Heart left ventricle (tissue), 16 donors: ENCODE data around the gene AKR1E2. TPM values are rescaled to one million over a fixed set of nuclear protein-coding genes. Genes with fewer than 3 reads are reported as not detected.

Experiments
- ATAC-seq, 4 donors: fragments of 200-7000 bp; cut with Tn5 transposase; one replicate each; pipeline ENCODE4 v1.9.1; 2020 to 2022; ENCODE audit warnings: moderate library complexity in 4 of 4, mild to moderate bottlenecking in 3 of 4, moderate number of reproducible peaks in 1 of 4
- DNase-seq, 5 donors: peaks; one replicate each; pipeline ENCODE4 v3.0.0-alpha.2; 2020
- H3K27ac ChIP-seq, 12 donors: fragments of 200-600 bp; sonication (generic) in 4 of 12; one replicate each; pipeline versions ENCODE4 v1.5.0 to v1.8.0; 2016 to 2022; ENCODE audit warnings: mild to moderate bottlenecking in 2 of 12
- H3K27me3 ChIP-seq, 9 donors: fragments of 200-600 bp; sonication (generic) in 2 of 9; one replicate each; pipeline versions ENCODE4 v1.5.1 to v1.8.0; 2016 to 2022; ENCODE audit warnings: mild to moderate bottlenecking in 3 of 9
- H3K36me3 ChIP-seq, 9 donors: fragments of 200-600 bp; sonication (generic) in 2 of 9; one replicate each; pipeline versions ENCODE4 v1.5.0 to v1.8.0; 2018 to 2022; ENCODE audit warnings: mild to moderate bottlenecking in 2 of 9
- H3K4me1 ChIP-seq, 12 donors: fragments of 200-600 bp; sonication (generic) in 4 of 12; one replicate each; pipeline versions ENCODE4 v1.5.0 to v1.8.0; 2016 to 2022; ENCODE audit warnings: mild to moderate bottlenecking in 3 of 12
- H3K4me3 ChIP-seq, 12 donors: fragments of 200-600 bp; sonication (generic) in 4 of 12; one replicate each; pipeline versions ENCODE4 v1.5.0 to v1.8.0; 2017 to 2022; ENCODE audit warnings: mild to moderate bottlenecking in 9 of 12, moderate library complexity in 4 of 12
- H3K9me3 ChIP-seq, 12 donors: fragments of 200-600 bp; sonication (generic) in 4 of 12; one replicate each; pipeline versions ENCODE4 v1.5.0 to v1.8.0; 2016 to 2022; ENCODE audit warnings: mild to moderate bottlenecking in 1 of 12
- CTCF ChIP-seq, 12 donors: fragments of 200-600 bp; sonication (generic) in 4 of 12; IDR thresholded peaks; one replicate each; pipeline versions ENCODE4 v1.5.0 to v1.8.0; 2018 to 2022; ENCODE audit warnings: antibody characterized with exemption in 12 of 12, mild to moderate bottlenecking in 5 of 12
- POLR2A ChIP-seq, 2 donors: fragments of 450-650 bp; IDR thresholded peaks; one replicate each; pipeline ENCODE4 v1.6.1; 2017; ENCODE audit warnings: antibody characterized with exemption in 2 of 2, mild to moderate bottlenecking in 2 of 2, moderate library complexity in 2 of 2
- WGBS, 4 donors: extraction: QIAGEN DNeasy Blood & Tissue Kit in 2 of 4; methylation state at CpG; one replicate each; pipeline versions ENCODE4 v1.1.5 to v1.1.7; 2013 to 2018; 5-methylcytosine and 5-hydroxymethylcytosine counted together
- intact Hi-C, 10 donors: fragments of 100-400 bp; cut with DNase I; formaldehyde crosslinking; loops; one replicate each; pipeline versions ENCODE4 v1.11.1 to v1.14.2; 2022
- long read RNA-seq, 3 donors: library from polyadenylated mRNA; unstranded; transcript quantifications; one replicate each; pipeline ENCODE4 v2.0.0, GENCODE V29; 2020 to 2021
- polyA plus RNA-seq, 2 donors: library from polyadenylated mRNA; stranded (reverse); fragments of 200-250 nt; gene quantifications; one replicate each; pipeline ENCODE4 v1.2.3, GENCODE V29; 2013
- total RNA-seq, 9 donors: library from RNA; depleted of rRNA in 2 of 9; stranded (reverse); fragments of >200 nt in 2 of 9; fragmentation: NEBNext Ultra II Directional in 3 of 9; extraction: Animal tissue kit (Norgen Biotek cat#: 25700) in 3 of 9; gene quantifications; one replicate each; pipeline versions ENCODE4 v1.1.0 to v1.2.4, GENCODE V29; 2016 to 2023
- donor health status: ischemic (EF 13 %, LVEDD 7.1; RV severe dilation, severe dysfunction).
- donor health status: healthy with polysubstance abuse.
- donor health status: DM: no; HTN: yes; CAD: no.
- donor health status: DM: no; HTN: no; CAD: no.
- donor health status: ischemic (EF 25% LVEDD 6.9; RV normal size, moderate dysfunction).
- donor health status: ischemic (EF 25% LVEDD 5.7; RV mildly dilated, moderate dysfunction).
- donor health status: healthy.
- donor health status: DM: yes; HTN: yes; CAD: no.
- donor health status: ischemic (EF 35%, LVEDD 5.7; RV mildly dilated, moderate dysfunction).
- donor health status: nonischemic (EF 11% LVEDD 7.7; RV severe dilation, severe dysfunction).
- donor health status: DM: yes; HTN: yes; CAD: no.
- donor health status: PGD.
- donor health status: ischemic (EF 29% LVEDD 5.4; RV normal size, mild dysfunction).
- donor health status: nonischemic (EF 23%, LVEDD 6.1; RV moderate dilation, normal function).

Gene AKR1E2
- 1 to 10 TPM; 1.6 to 8.0 (median 4.1) TPM for total RNA-seq
- polyA plus RNA-seq, result 1 to 10 TPM; 1.2 to 1.8 TPM
- long read RNA-seq, donor 1, partial matches to known transcripts, result 0 of 2 reads
- long read RNA-seq, donor 1, other reads (novel, unspliced or antisense), result 2 of 2 reads
- long read RNA-seq, donor 2, partial matches to known transcripts, result 0 of 2 reads
- long read RNA-seq, donor 2, other reads (novel, unspliced or antisense), result 2 of 2 reads
- long read RNA-seq, donor 3, partial matches to known transcripts, result 0 of 2 reads
- long read RNA-seq, donor 3, other reads (novel, unspliced or antisense), result 2 of 2 reads

DNA sequence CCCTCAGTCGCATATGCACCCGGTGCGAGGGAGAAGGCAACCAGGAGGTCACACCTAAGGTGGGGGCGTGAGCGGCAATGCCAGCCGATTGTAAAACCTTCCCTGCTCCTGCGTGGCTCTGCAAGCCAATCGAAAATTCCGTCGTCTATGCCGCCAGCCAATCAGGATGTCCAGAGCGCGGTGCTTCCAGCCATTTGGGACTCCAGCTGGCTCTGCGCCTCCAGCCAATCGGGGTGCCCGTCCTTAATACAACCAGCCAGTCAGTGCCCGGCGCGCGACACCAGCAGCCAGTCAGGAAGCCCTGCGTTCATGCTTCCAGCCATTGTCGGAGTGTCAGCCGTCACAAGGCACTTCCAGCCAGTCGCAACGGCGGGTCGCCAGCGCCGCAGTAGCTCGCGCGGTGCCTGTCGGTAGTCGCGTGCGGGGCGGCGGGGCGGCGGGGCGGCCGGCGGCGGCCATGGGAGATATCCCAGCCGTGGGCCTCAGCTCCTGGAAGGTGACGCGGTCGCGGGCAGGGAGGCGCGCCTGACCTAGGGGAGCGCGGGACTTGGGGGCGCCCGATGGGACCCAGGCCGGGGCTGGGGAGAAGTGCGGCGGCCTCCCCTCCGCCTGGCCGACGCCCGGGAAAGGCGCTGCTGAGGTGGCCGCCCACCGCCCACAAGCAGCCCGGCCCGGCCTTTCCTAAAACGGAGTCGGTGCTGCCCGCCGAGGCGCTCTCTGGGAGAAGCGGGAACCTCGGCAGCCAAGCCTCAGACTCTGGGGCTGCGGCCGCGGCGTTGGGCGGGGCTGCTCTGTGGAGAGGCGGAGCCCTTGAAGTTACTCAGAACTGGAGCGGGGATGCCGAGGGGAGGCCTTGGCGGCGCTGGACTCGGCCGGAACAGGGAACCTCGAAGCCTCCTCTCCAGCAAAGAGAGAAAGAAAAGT, at the start of gene AKR1E2:
Gene AKR1E2 (plus strand): TSS at position 340 of the 924 bp plus-strand sequence. CDS start 118 bp downstream, at position 458.
- no peaks in the 10 kb centered on the region for H3K27me3 ChIP-seq
- peaks cover 0 to 5% (median 3%) of the 10 kb centered on the region in 9 donors for H3K36me3 ChIP-seq
- 7 to 30% (median 17%) methylated on average over 37 to 87 of the region's 87 CpGs for WGBS, 4 donors
- ATAC-seq (peak; percentile 82 to 96 (median 94)), DNase-seq (peak; percentile 90 to 96 (median 94))
- intact Hi-C loops, result loop anchor here in 1 of 10 donors (10.0 kb wide), 1 partner anchor 589 kb away; the partner anchor contains the start of gene NET1
- H3K4me1 ChIP-seq, result peaks cover 0 to 14% (median 2%) of the 10 kb centered on the region in 12 donors
- TF ChIP-seq CTCF (IDR thresholded peaks at IDR 0.05) (no peak), POLR2A (IDR thresholded peaks at IDR 0.05) (peak in 1 of 2 donors; percentile 48)
- peaks cover 0 to 10% (median 0%) of the 10 kb centered on the region in 12 donors for H3K9me3 ChIP-seq
- H3K27ac ChIP-seq, result peak within 1 kb of the TSS; percentile 28 to 97 (median 92)
- peak within 1 kb of the TSS; percentile 33 to 94 (median 71) for H3K4me3 ChIP-seq

DNA sequence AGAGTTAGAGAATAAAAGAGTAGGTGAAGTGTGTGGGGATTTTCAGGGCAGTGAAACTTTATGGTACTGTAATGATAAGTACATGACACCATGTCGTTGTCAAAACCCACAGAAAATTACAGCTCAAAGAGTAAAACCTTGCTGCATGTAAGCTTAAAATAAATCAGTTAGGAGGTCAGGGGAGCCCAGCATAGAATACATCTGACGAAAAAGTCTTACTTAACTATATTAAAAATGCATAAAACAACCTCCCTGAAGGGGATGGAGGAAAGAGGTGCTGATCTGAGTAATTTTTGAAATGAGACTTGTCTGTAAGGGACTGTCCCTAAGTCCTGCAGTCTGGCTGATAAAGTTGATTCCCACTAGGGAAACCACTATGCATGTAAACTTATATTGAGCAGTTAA, 49.8 kb upstream of the AKR1E2 start:
- Histone ChIP-seq H3K27me3 (no peaks in the 10 kb centered on the region), H3K4me1 (peaks cover 0 to 18% (median 10%) of the 10 kb centered on the region in 12 donors), H3K36me3 (no peaks in the 10 kb centered on the region), H3K4me3 (no peak overlapping the region), H3K27ac (no peak overlapping the region), H3K9me3 (no peaks in the 10 kb centered on the region)
- intact Hi-C loops, result no loop called here
- WGBS, 4 donors, result 89 to 97% (median 93%) methylated on average over 2 of the region's 2 CpGs
- TF ChIP-seq POLR2A (IDR thresholded peaks at IDR 0.05) (no peak), CTCF (IDR thresholded peaks at IDR 0.05) (no peak)
- ATAC-seq (no peak), DNase-seq (no peak)

DNA sequence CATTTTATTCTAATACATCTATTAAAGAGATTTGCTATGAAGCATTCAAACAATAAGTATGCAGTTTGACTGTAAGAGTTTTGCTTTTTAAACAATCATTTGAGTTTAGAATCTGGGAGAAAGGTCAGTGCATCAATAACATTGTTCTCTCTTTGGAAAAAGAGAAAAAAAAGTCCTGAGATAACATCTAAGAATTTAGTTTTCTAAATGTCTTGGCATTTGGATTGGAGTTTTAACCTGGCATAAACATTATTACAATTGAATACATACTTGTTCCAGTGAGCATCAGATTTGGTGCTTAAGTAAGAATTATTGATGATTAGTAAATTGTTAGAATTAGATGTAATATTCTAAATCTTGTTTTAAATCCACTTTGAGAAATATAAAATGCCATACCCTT, 47.2 kb upstream of the AKR1E2 start:
- intact Hi-C loops, result no loop called here
- H3K4me3 ChIP-seq, result no peak overlapping the region
- peaks cover 0 to 11% (median 5%) of the 10 kb centered on the region in 12 donors for H3K4me1 ChIP-seq
- ATAC-seq (no peak), DNase-seq (no peak)
- no peak overlapping the region for H3K27ac ChIP-seq
- no peak for TF ChIP-seq CTCF (IDR thresholded peaks at IDR 0.05)
- no peak for TF ChIP-seq POLR2A (IDR thresholded peaks at IDR 0.05)
- no peaks in the 10 kb centered on the region for H3K36me3 ChIP-seq
- no peaks in the 10 kb centered on the region for H3K9me3 ChIP-seq
- no peaks in the 10 kb centered on the region for H3K27me3 ChIP-seq

- H3K27me3 ChIP-seq, result no peaks in the 10 kb centered on the region
- H3K4me1 ChIP-seq, result peaks cover 0 to 11% (median 5%) of the 10 kb centered on the region in 12 donors
- TF ChIP-seq CTCF (IDR thresholded peaks at IDR 0.05) (no peak), POLR2A (IDR thresholded peaks at IDR 0.05) (no peak)
- ATAC-seq (no peak), DNase-seq (no peak)
- no peak overlapping the region for H3K27ac ChIP-seq
- intact Hi-C loops, result no loop called here
- H3K4me3 ChIP-seq, result no peak overlapping the region
- WGBS, 4 donors, result 67 to 79% (median 75%) methylated on average over 2 of the region's 2 CpGs
- no peaks in the 10 kb centered on the region for H3K9me3 ChIP-seq
- no peaks in the 10 kb centered on the region for H3K36me3 ChIP-seq
Observed at GRCh38 chr10:4780091-4780490, 45.9 kb upstream of the AKR1E2 start.
